Endothelial cell (in vitro differentiated cells): ENCODE results near the gene GTPBP10. TPM values are rescaled to one million over a fixed set of nuclear protein-coding genes. Genes with fewer than 3 reads are reported as not detected.
A peak's percentile ranks its signal among the peaks of the same experiment; 100 is the strongest.

Experiments used
- DNase-seq: peaks from one replicate; pipeline ENCODE4 v3.0.0; 2021; ENCODE audit warnings: low spot score
- H3K27ac Mint-ChIP-seq: one replicate; pipeline ENCODE4 v1.8.0; 2021; ENCODE audit warnings: mixed read lengths, inconsistent platforms; ENCODE audit not compliant: unreplicated experiment
- H3K27me3 Mint-ChIP-seq: one replicate; pipeline ENCODE4 v1.8.0; 2021; ENCODE audit warnings: mild to moderate bottlenecking, moderate library complexity, mixed read lengths, inconsistent platforms; ENCODE audit not compliant: unreplicated experiment
- H3K36me3 Mint-ChIP-seq: one replicate; pipeline ENCODE4 v1.8.0; 2021; ENCODE audit warnings: mild to moderate bottlenecking, low read depth, mixed read lengths, inconsistent platforms; ENCODE audit not compliant: unreplicated experiment
- H3K4me1 Mint-ChIP-seq: one replicate; pipeline ENCODE4 v1.8.0; 2021; ENCODE audit warnings: mild to moderate bottlenecking, mixed read lengths, inconsistent platforms; ENCODE audit not compliant: unreplicated experiment
- H3K4me3 Mint-ChIP-seq: one replicate; pipeline ENCODE4 v1.8.0; 2021; ENCODE audit warnings: mild to moderate bottlenecking, mixed read lengths, inconsistent platforms; ENCODE audit not compliant: unreplicated experiment
- H3K9me3 Mint-ChIP-seq: one replicate; pipeline ENCODE4 v1.8.0; 2021; ENCODE audit warnings: mixed read lengths, inconsistent platforms; ENCODE audit not compliant: unreplicated experiment
- CTCF ChIP-seq: fragments of 200-600 bp; sonication (generic); IDR thresholded peaks from one replicate; pipeline ENCODE4 v1.5.0; 2021; ENCODE audit warnings: antibody characterized with exemption; ENCODE audit not compliant: unreplicated experiment
- total RNA-seq: library from RNA; stranded (reverse); fragmentation: NEBNext Ultra II Directional; extraction: Animal tissue kit (Norgen Biotek cat#: 25700); gene quantifications from one replicate; pipeline ENCODE4 v1.2.1, GENCODE V29; 2021; ENCODE audit not compliant: unreplicated experiment

GTPBP10 gene
- total RNA-seq, 1 donor from 2014 or later = 21.6 TPM

- H3K9me3 Mint-ChIP-seq = no peaks in the 10 kb centered on the region
Observed at GRCh38 chr7:90411510-90411909, 65.0 kb downstream of the GTPBP10 start.

DNA sequence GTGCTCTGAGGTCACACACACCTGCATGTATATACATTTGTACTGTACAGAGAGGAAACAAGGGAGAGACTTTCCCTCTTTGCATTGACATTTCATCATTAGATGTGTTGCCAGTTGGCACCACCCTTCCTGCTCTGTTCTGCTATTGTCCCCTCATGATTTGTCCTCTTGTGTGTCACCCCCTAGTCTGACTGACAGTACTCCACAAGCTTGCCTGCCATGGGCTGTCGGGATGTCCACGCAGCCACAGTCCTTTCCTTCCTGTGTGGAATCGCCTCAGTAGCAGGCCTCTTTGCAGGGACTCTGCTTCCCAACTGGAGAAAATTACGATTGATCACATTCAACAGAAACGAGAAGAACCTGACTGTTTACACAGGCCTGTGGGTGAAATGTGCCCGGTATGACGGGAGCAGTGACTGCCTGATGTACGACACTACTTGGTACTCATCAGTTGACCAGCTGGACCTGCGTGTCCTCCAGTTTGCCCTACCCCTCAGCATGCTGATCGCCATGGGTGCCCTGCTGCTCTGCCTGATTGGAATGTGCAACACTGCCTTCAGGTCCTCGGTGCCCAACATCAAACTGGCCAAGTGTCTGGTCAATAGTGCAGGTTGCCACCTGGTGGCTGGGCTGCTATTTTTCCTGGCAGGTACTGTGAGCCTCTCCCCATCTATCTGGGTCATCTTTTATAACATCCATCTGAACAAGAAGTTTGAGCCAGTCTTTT lies 66.1 kb downstream of the GTPBP10 start:
- TF ChIP-seq CTCF = peak; percentile 27
- Mint-ChIP-seq H3K4me1 (no peaks in the 10 kb centered on the region), H3K4me3 (no peak overlapping the region), H3K27me3 (no peaks in the 10 kb centered on the region), H3K36me3 (peaks cover 10% of the 10 kb centered on the region), H3K9me3 (no peaks in the 10 kb centered on the region), H3K27ac (no peak overlapping the region)
- peak; percentile 22 for DNase-seq

More at GRCh38 chr7:90411510-90411909, 65.0 kb downstream of the GTPBP10 start:
- Mint-ChIP-seq H3K27me3 (no peaks in the 10 kb centered on the region), H3K36me3 (peaks cover 12% of the 10 kb centered on the region), H3K27ac (no peak overlapping the region), H3K4me3 (no peak overlapping the region), H3K4me1 (no peaks in the 10 kb centered on the region)
- no peak for TF ChIP-seq CTCF
- DNase-seq = no peak

DNA sequence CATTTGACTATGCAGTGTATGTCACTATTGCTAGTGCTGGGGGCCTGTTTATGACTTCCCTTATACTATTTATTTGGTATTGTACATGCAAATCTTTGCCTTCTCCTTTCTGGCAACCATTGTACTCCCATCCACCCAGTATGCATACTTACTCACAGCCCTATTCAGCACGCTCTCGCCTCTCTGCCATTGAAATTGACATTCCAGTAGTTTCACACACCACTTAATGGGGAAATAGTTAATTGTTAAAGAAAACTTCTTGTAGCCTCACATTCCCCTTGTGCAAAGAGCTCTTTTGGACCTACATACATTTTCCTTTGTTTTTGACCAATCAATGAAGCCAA lies 66.6 kb downstream of the GTPBP10 start:
- no peak overlapping the region for H3K4me3 Mint-ChIP-seq
- TF ChIP-seq CTCF = no peak
- DNase-seq = no peak
- peaks cover 6% of the 10 kb centered on the region for H3K36me3 Mint-ChIP-seq
- no peaks in the 10 kb centered on the region for H3K27me3 Mint-ChIP-seq
- H3K4me1 Mint-ChIP-seq = no peaks in the 10 kb centered on the region
- no peak overlapping the region for H3K27ac Mint-ChIP-seq
- no peaks in the 10 kb centered on the region for H3K9me3 Mint-ChIP-seq

- Mint-ChIP-seq H3K9me3 (no peaks in the 10 kb centered on the region), H3K4me1 (no peaks in the 10 kb centered on the region), H3K4me3 (no peak overlapping the region), H3K36me3 (peaks cover 4% of the 10 kb centered on the region), H3K27me3 (peaks cover 3% of the 10 kb centered on the region), H3K27ac (no peak overlapping the region)
- TF ChIP-seq CTCF = no peak
- DNase-seq = no peak
Observed at GRCh38 chr7:90421651-90422050, 75.1 kb downstream of the GTPBP10 start.

- H3K4me1 Mint-ChIP-seq = no peaks in the 10 kb centered on the region
- no peak overlapping the region for H3K27ac Mint-ChIP-seq
- no peak overlapping the region for H3K4me3 Mint-ChIP-seq
- H3K36me3 Mint-ChIP-seq = peaks cover 4% of the 10 kb centered on the region
- H3K9me3 Mint-ChIP-seq = no peaks in the 10 kb centered on the region
- peaks cover 3% of the 10 kb centered on the region for H3K27me3 Mint-ChIP-seq
- DNase-seq = no peak
- TF ChIP-seq CTCF = no peak
Observed at GRCh38 chr7:90424720-90425119, 78.2 kb downstream of the GTPBP10 start.
